Thyroid gland (tissue), 4 donors: ENCODE results near the gene ITIH2. TPM values are rescaled to one million over a fixed set of nuclear protein-coding genes. Genes with fewer than 3 reads are reported as not detected.
"Not testable (repeated sequence)": the region's sequence is repeated elsewhere in the genome, so short reads cannot be mapped to it uniquely, and the experiment has no call there.

Experiments
- DNase-seq, 2 donors: peaks; one replicate each; pipeline ENCODE4 v3.0.0-alpha.2; 2019
- H3K27ac ChIP-seq, 3 donors: fragments of 200-600 bp; sonication (generic); 1 replicate in 2 of 3; 2 replicates in 1 of 3; pipeline ENCODE4 v1.5.1; 2016 to 2019; ENCODE audit warnings: mild to moderate bottlenecking in 1 of 3, moderate library complexity in 1 of 3
- H3K27me3 ChIP-seq: fragments of 200-600 bp; sonication (generic); one replicate; pipeline ENCODE4 v1.5.1; 2019
- H3K36me3 ChIP-seq, 2 donors: fragments of 200-600 bp; sonication (generic); one replicate each; pipeline ENCODE4 v1.5.1; 2016 to 2019
- H3K4me1 ChIP-seq, 2 donors: fragments of 200-600 bp; sonication (generic); one replicate each; pipeline ENCODE4 v1.5.1; 2017 to 2019
- H3K4me3 ChIP-seq, 3 donors: fragments of 200-600 bp; sonication (generic); replicated peaks in 1 of 3; 1 replicate in 2 of 3; 2 replicates in 1 of 3; pipeline ENCODE4 v1.5.1; 2016; ENCODE audit warnings: mild to moderate bottlenecking in 1 of 3
- H3K9me3 ChIP-seq: fragments of 200-600 bp; sonication (generic); one replicate; pipeline ENCODE4 v1.5.1; 2017
- CTCF ChIP-seq, 6 experiments: fragments of 200-600 bp in 3 of 6; fragments of 450-650 bp in 3 of 6; sonication (generic) in 3 of 6; IDR thresholded peaks; one replicate each; pipeline ENCODE4 v1.5.1; 2016 to 2019; ENCODE audit warnings: antibody characterized with exemption in 6 of 6, mild to moderate bottlenecking in 2 of 6, inconsistent platforms in 1 of 6, moderate library complexity in 1 of 6
- POLR2A ChIP-seq, 2 donors: fragments of 450-650 bp; IDR thresholded peaks; one replicate each; pipeline ENCODE4 v1.6.1; 2017; ENCODE audit warnings: antibody characterized with exemption in 2 of 2, mild to moderate bottlenecking in 2 of 2, moderate library complexity in 1 of 2
- WGBS, 2 donors: methylation state at CpG; one replicate each; pipeline ENCODE4 v1.1.5; 2017; 5-methylcytosine and 5-hydroxymethylcytosine counted together
- intact Hi-C: fragments of 100-400 bp; cut with DNase I; formaldehyde crosslinking; loops from one replicate; pipeline ENCODE4 v1.15.1; 2023
- total RNA-seq, 4 donors: library from RNA; depleted of rRNA; stranded (reverse); fragments of >200 nt; gene quantifications; one replicate each; pipeline ENCODE4 v1.2.3, GENCODE V29; 2016

The ITIH2 gene
- total RNA-seq, 4 donors from 2014 or later = not detected

- Histone ChIP-seq H3K27me3 (no peaks in the 10 kb centered on the region), H3K4me1 (no peaks in the 10 kb centered on the region), H3K36me3 (no peaks in the 10 kb centered on the region), H3K9me3 (no peaks in the 10 kb centered on the region), H3K4me3 (no peak overlapping the region), H3K27ac (no peak overlapping the region)
- no peak for TF ChIP-seq CTCF (IDR thresholded peaks at IDR 0.05)
- no peak for TF ChIP-seq POLR2A (IDR thresholded peaks at IDR 0.05)
- DNase-seq = no peak
- WGBS, 2 donors = 95 to 97% methylated on average over 1 of the region's 1 CpG
- intact Hi-C loops = no loop called here
These were observed 7.3 kb downstream of the ITIH2 start for GRCh38 chr10:7710446-7710845.

GRCh38 chr10:7711075-7711474 is 8.0 kb downstream of the ITIH2 start:
- DNase-seq, H3K36me3 ChIP-seq, H3K27ac ChIP-seq, intact Hi-C loops, H3K4me3 ChIP-seq, H3K27me3 ChIP-seq, H3K4me1 ChIP-seq, H3K9me3 ChIP-seq: not testable (repeated sequence)
- WGBS, 2 donors = 86 to 93% methylated on average over 5 of the region's 5 CpGs

GRCh38 chr10:7715515-7715914 is 12.4 kb downstream of the ITIH2 start:
- Histone ChIP-seq H3K27me3 (no peaks in the 10 kb centered on the region), H3K36me3 (no peaks in the 10 kb centered on the region), H3K9me3 (no peaks in the 10 kb centered on the region), H3K4me3 (no peak overlapping the region), H3K27ac (no peak overlapping the region), H3K4me1 (no peaks in the 10 kb centered on the region)
- TF ChIP-seq CTCF (IDR thresholded peaks at IDR 0.05) (no peak), POLR2A (IDR thresholded peaks at IDR 0.05) (no peak)
- WGBS, 2 donors = 94 to 95% methylated on average over 7 of the region's 7 CpGs
- DNase-seq = no peak
- intact Hi-C loops = no loop called here

- intact Hi-C loops = no loop called here
- WGBS, 2 donors = 89 to 91% methylated on average over 5 of the region's 5 CpGs
- Histone ChIP-seq H3K27ac (no peak overlapping the region), H3K9me3 (no peaks in the 10 kb centered on the region), H3K27me3 (no peaks in the 10 kb centered on the region), H3K4me1 (no peaks in the 10 kb centered on the region), H3K4me3 (no peak overlapping the region), H3K36me3 (no peaks in the 10 kb centered on the region)
- TF ChIP-seq POLR2A (IDR thresholded peaks at IDR 0.05) (no peak), CTCF (IDR thresholded peaks at IDR 0.05) (no peak)
- no peak for DNase-seq
These were observed 14.7 kb downstream of the ITIH2 start for GRCh38 chr10:7717767-7718166.

GRCh38 chr10:7718685-7719084 is 15.6 kb downstream of the ITIH2 start:
- Histone ChIP-seq H3K4me1 (no peaks in the 10 kb centered on the region), H3K27me3 (no peaks in the 10 kb centered on the region), H3K36me3 (no peaks in the 10 kb centered on the region), H3K9me3 (no peaks in the 10 kb centered on the region), H3K27ac (no peak overlapping the region), H3K4me3 (no peak overlapping the region)
- WGBS, 2 donors = 87 to 93% methylated on average over 4 of the region's 4 CpGs
- intact Hi-C loops = no loop called here
- DNase-seq = no peak
- TF ChIP-seq CTCF (IDR thresholded peaks at IDR 0.05) (no peak), POLR2A (IDR thresholded peaks at IDR 0.05) (no peak)

GRCh38 chr10:7720478-7720877 is 17.4 kb downstream of the ITIH2 start:
- no peaks in the 10 kb centered on the region for H3K4me1 ChIP-seq
- H3K27ac ChIP-seq = no peak overlapping the region
- intact Hi-C loops = no loop called here
- TF ChIP-seq CTCF (IDR thresholded peaks at IDR 0.05) (no peak), POLR2A (IDR thresholded peaks at IDR 0.05) (no peak)
- no peak for DNase-seq
- no peaks in the 10 kb centered on the region for H3K36me3 ChIP-seq
- H3K27me3 ChIP-seq = no peaks in the 10 kb centered on the region
- WGBS, 2 donors = 81 to 83% methylated on average over 10 of the region's 10 CpGs
- no peak overlapping the region for H3K4me3 ChIP-seq
- H3K9me3 ChIP-seq = no peaks in the 10 kb centered on the region
